Heart left ventricle (tissue), 16 donors: ENCODE measurements around the gene MALSU1. TPM values are rescaled to one million over a fixed set of nuclear protein-coding genes. Genes with fewer than 3 reads are reported as not detected.

Source experiments
- ATAC-seq, 4 donors: fragments of 200-7000 bp; cut with Tn5 transposase; one replicate each; pipeline ENCODE4 v1.9.1; 2020 to 2022; ENCODE audit warnings: moderate library complexity in 4 of 4, mild to moderate bottlenecking in 3 of 4, moderate number of reproducible peaks in 1 of 4
- DNase-seq, 5 donors: peaks; one replicate each; pipeline ENCODE4 v3.0.0-alpha.2; 2020
- H3K27ac ChIP-seq, 12 donors: fragments of 200-600 bp; sonication (generic) in 4 of 12; one replicate each; pipeline versions ENCODE4 v1.5.0 to v1.8.0; 2016 to 2022; ENCODE audit warnings: mild to moderate bottlenecking in 2 of 12
- H3K27me3 ChIP-seq, 9 donors: fragments of 200-600 bp; sonication (generic) in 2 of 9; one replicate each; pipeline versions ENCODE4 v1.5.1 to v1.8.0; 2016 to 2022; ENCODE audit warnings: mild to moderate bottlenecking in 3 of 9
- H3K36me3 ChIP-seq, 9 donors: fragments of 200-600 bp; sonication (generic) in 2 of 9; one replicate each; pipeline versions ENCODE4 v1.5.0 to v1.8.0; 2018 to 2022; ENCODE audit warnings: mild to moderate bottlenecking in 2 of 9
- H3K4me1 ChIP-seq, 12 donors: fragments of 200-600 bp; sonication (generic) in 4 of 12; one replicate each; pipeline versions ENCODE4 v1.5.0 to v1.8.0; 2016 to 2022; ENCODE audit warnings: mild to moderate bottlenecking in 3 of 12
- H3K4me3 ChIP-seq, 12 donors: fragments of 200-600 bp; sonication (generic) in 4 of 12; one replicate each; pipeline versions ENCODE4 v1.5.0 to v1.8.0; 2017 to 2022; ENCODE audit warnings: mild to moderate bottlenecking in 9 of 12, moderate library complexity in 4 of 12
- H3K9me3 ChIP-seq, 12 donors: fragments of 200-600 bp; sonication (generic) in 4 of 12; one replicate each; pipeline versions ENCODE4 v1.5.0 to v1.8.0; 2016 to 2022; ENCODE audit warnings: mild to moderate bottlenecking in 1 of 12
- POLR2A ChIP-seq, 2 donors: fragments of 450-650 bp; IDR thresholded peaks; one replicate each; pipeline ENCODE4 v1.6.1; 2017; ENCODE audit warnings: antibody characterized with exemption in 2 of 2, mild to moderate bottlenecking in 2 of 2, moderate library complexity in 2 of 2
- WGBS, 4 donors: extraction: QIAGEN DNeasy Blood & Tissue Kit in 2 of 4; methylation state at CpG; one replicate each; pipeline versions ENCODE4 v1.1.5 to v1.1.7; 2013 to 2018; 5-methylcytosine and 5-hydroxymethylcytosine counted together
- intact Hi-C, 10 donors: fragments of 100-400 bp; cut with DNase I; formaldehyde crosslinking; loops; one replicate each; pipeline versions ENCODE4 v1.11.1 to v1.14.2; 2022
- long read RNA-seq, 3 donors: library from polyadenylated mRNA; unstranded; transcript quantifications; one replicate each; pipeline ENCODE4 v2.0.0, GENCODE V29; 2020 to 2021
- polyA plus RNA-seq, 2 donors: library from polyadenylated mRNA; stranded (reverse); fragments of 200-250 nt; gene quantifications; one replicate each; pipeline ENCODE4 v1.2.3, GENCODE V29; 2013
- total RNA-seq, 9 donors: library from RNA; depleted of rRNA in 2 of 9; stranded (reverse); fragments of >200 nt in 2 of 9; fragmentation: NEBNext Ultra II Directional in 3 of 9; extraction: Animal tissue kit (Norgen Biotek cat#: 25700) in 3 of 9; gene quantifications; one replicate each; pipeline versions ENCODE4 v1.1.0 to v1.2.4, GENCODE V29; 2016 to 2023
- TF ChIP-seq, protein P1 (sequence below), 12 donors: fragments of 200-600 bp; sonication (generic) in 4 of 12; IDR thresholded peaks; one replicate each; pipeline versions ENCODE4 v1.5.0 to v1.8.0; 2018 to 2022; ENCODE audit warnings: antibody characterized with exemption in 12 of 12, mild to moderate bottlenecking in 5 of 12
- donor health status: ischemic (EF 13 %, LVEDD 7.1; RV severe dilation, severe dysfunction).
- donor health status: healthy with polysubstance abuse.
- donor health status: DM: no; HTN: yes; CAD: no.
- donor health status: DM: no; HTN: no; CAD: no.
- donor health status: ischemic (EF 25% LVEDD 6.9; RV normal size, moderate dysfunction).
- donor health status: ischemic (EF 25% LVEDD 5.7; RV mildly dilated, moderate dysfunction).
- donor health status: healthy.
- donor health status: DM: yes; HTN: yes; CAD: no.
- donor health status: ischemic (EF 35%, LVEDD 5.7; RV mildly dilated, moderate dysfunction).
- donor health status: nonischemic (EF 11% LVEDD 7.7; RV severe dilation, severe dysfunction).
- donor health status: DM: yes; HTN: yes; CAD: no.
- donor health status: PGD.
- donor health status: ischemic (EF 29% LVEDD 5.4; RV normal size, mild dysfunction).
- donor health status: nonischemic (EF 23%, LVEDD 6.1; RV moderate dilation, normal function).

The MALSU1 gene
- total RNA-seq (100 to 1,000 TPM in 7 of 9 donors, 10 to 100 TPM in 2; 73.1 to 128 (median 104) TPM), polyA plus RNA-seq (100 to 1,000 TPM in 1 of 2 donors, 10 to 100 TPM in 1; 40.3 to 118 TPM)
- long read RNA-seq, donor 1, transcript MALSU1-202 (4 exons, 3,044 nt), result major isoform, 27 of 29 reads
- long read RNA-seq, donor 1, partial matches to known transcripts, result 1 of 29 reads
- long read RNA-seq, donor 1, other reads (novel, unspliced or antisense), result 1 of 29 reads
- long read RNA-seq, donor 2, transcript MALSU1-202 (4 exons, 3,044 nt), result major isoform, 40 of 41 reads
- long read RNA-seq, donor 2, partial matches to known transcripts, result 0 of 41 reads
- long read RNA-seq, donor 2, other reads (novel, unspliced or antisense), result 1 of 41 reads
- long read RNA-seq, donor 3, transcript MALSU1-202 (4 exons, 3,044 nt), result major isoform, 25 of 25 reads
- long read RNA-seq, donor 3, partial matches to known transcripts, result 0 of 25 reads
- long read RNA-seq, donor 3, other reads (novel, unspliced or antisense), result 0 of 25 reads

DNA sequence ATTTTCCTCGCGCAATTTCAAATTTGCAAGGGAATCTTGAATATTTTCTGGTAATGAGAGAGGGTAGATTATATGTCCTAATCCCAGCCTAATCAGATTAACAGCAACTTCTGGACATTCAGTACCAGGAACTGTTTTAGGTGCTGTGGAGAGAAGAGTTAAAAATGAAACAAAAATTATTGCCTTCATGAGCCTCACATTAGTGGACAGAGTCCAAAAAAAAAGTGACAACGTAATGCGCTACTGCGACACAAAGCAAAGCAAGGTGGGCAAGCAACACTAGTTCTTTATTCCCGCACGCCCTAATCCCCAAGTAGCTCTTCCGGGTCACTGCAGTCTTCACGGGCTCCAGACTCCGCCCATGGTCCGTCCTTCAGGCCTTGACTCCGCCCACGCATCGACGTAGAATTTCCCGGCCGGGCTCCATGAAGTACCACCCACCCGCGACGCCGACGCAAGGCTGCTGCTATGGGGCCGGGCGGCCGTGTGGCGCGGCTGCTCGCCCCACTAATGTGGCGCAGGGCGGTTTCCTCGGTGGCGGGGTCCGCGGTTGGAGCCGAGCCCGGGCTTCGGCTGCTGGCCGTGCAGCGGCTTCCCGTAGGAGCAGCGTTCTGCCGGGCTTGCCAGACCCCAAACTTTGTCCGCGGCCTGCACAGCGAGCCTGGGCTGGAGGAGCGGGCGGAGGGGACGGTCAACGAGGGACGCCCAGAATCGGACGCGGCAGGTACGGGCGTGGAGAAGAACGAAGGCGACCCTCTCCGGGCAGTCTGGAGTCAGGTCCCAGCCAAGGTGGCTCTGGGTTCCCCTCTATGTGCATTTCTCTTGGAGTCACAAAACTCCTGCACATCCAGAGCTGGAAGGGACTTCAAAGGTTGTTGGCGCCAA, at the start of gene MALSU1:
Gene MALSU1 (plus strand): TSS at position 455 of the 885 bp plus-strand sequence. CDS start 14 bp downstream, at position 469.
- WGBS, 4 donors, result 1 to 5% (median 1%) methylated on average over 13 to 59 of the region's 59 CpGs
- intact Hi-C loops, result loop anchor here in 3 of 10 donors (5.0 to 10.0 kb wide), 3 partner anchors 194 to 236 kb away; partner anchors contain the start of genes TRA2A (in 2 of the 3) and KLHL7 (in 1 of the 3)
- TF ChIP-seq, protein P1, sequence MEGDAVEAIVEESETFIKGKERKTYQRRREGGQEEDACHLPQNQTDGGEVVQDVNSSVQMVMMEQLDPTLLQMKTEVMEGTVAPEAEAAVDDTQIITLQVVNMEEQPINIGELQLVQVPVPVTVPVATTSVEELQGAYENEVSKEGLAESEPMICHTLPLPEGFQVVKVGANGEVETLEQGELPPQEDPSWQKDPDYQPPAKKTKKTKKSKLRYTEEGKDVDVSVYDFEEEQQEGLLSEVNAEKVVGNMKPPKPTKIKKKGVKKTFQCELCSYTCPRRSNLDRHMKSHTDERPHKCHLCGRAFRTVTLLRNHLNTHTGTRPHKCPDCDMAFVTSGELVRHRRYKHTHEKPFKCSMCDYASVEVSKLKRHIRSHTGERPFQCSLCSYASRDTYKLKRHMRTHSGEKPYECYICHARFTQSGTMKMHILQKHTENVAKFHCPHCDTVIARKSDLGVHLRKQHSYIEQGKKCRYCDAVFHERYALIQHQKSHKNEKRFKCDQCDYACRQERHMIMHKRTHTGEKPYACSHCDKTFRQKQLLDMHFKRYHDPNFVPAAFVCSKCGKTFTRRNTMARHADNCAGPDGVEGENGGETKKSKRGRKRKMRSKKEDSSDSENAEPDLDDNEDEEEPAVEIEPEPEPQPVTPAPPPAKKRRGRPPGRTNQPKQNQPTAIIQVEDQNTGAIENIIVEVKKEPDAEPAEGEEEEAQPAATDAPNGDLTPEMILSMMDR (IDR thresholded peaks at IDR 0.05), result peak in 1 of 12 donors; percentile 12
- TF ChIP-seq POLR2A (IDR thresholded peaks at IDR 0.05), result peak; percentile 14 to 90
- ATAC-seq (peak; percentile 98 to 100 (median 100)), DNase-seq (peak; percentile 96 to 98 (median 98))
- Histone ChIP-seq H3K36me3 (peaks cover 0 to 29% (median 16%) of the 10 kb centered on the region in 9 donors), H3K9me3 (no peaks in the 10 kb centered on the region), H3K4me1 (peaks cover 4 to 48% (median 26%) of the 10 kb centered on the region in 12 donors), H3K27ac (peak within 1 kb of the TSS; percentile 26 to 90 (median 84)), H3K4me3 (peak within 1 kb of the TSS; percentile 78 to 98 (median 86)), H3K27me3 (no peaks in the 10 kb centered on the region)

DNA sequence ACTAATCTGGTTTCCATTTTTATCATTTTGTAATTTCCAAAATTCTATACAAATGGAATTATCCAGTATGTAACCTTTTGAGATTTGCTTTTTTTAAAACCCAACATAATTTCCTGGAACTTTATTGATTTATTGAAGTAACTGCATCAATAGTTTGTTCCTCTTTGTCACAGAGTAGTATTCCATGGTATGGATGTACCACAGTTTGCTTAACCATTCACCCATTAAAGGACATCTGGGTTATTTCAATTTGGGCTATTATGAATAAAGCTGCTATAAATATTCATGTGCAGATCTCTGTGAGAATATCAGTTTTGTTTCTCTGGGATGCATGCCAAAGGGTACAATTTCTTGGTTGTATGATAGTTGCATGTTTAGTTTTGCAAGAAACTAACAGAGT, 49.7 kb upstream of the MALSU1 start:
- H3K27me3 ChIP-seq, result peaks cover 0 to 4% (median 0%) of the 10 kb centered on the region in 9 donors
- peaks cover 0 to 27% (median 15%) of the 10 kb centered on the region in 12 donors for H3K4me1 ChIP-seq
- peaks cover 0 to 12% (median 0%) of the 10 kb centered on the region in 12 donors for H3K9me3 ChIP-seq
- ATAC-seq, result no peak
- H3K4me3 ChIP-seq, result peak overlapping the region in 2 of 12 donors; percentile 60 to 62
- intact Hi-C loops, result loop anchor here in 9 of 10 donors (5.0 to 10.0 kb wide), 7 partner anchors 42 to 147 kb away; partner anchors contain the start of genes KLHL7 (in 3 of the 9) and NUP42 (in 1 of the 9)
- peaks cover 0 to 37% (median 9%) of the 10 kb centered on the region in 9 donors for H3K36me3 ChIP-seq
- DNase-seq, result no peak
- TF ChIP-seq, protein P1 (IDR thresholded peaks at IDR 0.05), result no peak
- no peak for TF ChIP-seq POLR2A (IDR thresholded peaks at IDR 0.05)
- H3K27ac ChIP-seq, result no peak overlapping the region

DNA sequence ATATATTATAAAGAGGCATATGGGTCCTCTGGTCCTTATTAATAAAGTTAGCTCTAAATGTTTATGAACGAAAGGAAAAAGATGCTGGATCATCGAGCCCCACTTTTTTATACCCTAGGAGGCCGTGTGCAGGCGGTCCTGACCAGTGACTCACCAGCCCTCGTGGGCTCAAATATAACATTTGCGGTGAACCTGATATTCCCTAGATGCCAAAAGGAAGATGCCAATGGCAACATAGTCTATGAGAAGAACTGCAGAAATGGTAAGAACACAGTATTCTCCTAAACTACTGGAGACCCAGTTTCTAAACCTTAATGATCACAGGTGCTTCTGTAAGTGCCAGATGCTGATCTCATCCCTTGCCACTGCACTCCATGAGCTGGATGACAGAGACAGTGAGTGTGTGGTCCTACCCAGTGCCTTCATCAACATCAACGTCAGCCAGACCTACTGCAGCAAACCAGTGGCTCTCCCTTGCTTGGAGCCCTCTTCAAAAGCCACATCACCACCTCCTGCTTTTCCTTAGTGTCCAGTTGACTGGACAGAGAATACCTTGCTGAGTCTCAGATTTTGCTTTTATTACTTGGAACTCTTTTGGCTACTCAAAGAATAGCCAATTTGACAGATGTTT, 45.0 kb upstream of the MALSU1 start:
- 86 to 90% (median 89%) methylated on average over 7 of the region's 7 CpGs for WGBS, 4 donors

More for the DNA sequence above, 45.0 kb upstream of the MALSU1 start:
- intact Hi-C loops, result loop anchor here in 2 of 10 donors (5.0 to 10.0 kb wide), 2 partner anchors 67 to 149 kb away; partner anchors contain the start of gene KLHL7 (in 1 of the 2)
- DNase-seq, result no peak
- Histone ChIP-seq H3K27me3 (no peaks in the 10 kb centered on the region), H3K9me3 (peaks cover 0 to 12% (median 0%) of the 10 kb centered on the region in 12 donors), H3K36me3 (peaks cover 0 to 84% (median 39%) of the 10 kb centered on the region in 9 donors), H3K27ac (no peak overlapping the region), H3K4me1 (peaks cover 0 to 5% (median 0%) of the 10 kb centered on the region in 12 donors), H3K4me3 (no peak overlapping the region)
- TF ChIP-seq POLR2A (IDR thresholded peaks at IDR 0.05), result no peak
- TF ChIP-seq, protein P1 (IDR thresholded peaks at IDR 0.05), result no peak
- no peak for ATAC-seq
